ENCODE results near the gene EHD1.

Gene EHD1

DNA sequence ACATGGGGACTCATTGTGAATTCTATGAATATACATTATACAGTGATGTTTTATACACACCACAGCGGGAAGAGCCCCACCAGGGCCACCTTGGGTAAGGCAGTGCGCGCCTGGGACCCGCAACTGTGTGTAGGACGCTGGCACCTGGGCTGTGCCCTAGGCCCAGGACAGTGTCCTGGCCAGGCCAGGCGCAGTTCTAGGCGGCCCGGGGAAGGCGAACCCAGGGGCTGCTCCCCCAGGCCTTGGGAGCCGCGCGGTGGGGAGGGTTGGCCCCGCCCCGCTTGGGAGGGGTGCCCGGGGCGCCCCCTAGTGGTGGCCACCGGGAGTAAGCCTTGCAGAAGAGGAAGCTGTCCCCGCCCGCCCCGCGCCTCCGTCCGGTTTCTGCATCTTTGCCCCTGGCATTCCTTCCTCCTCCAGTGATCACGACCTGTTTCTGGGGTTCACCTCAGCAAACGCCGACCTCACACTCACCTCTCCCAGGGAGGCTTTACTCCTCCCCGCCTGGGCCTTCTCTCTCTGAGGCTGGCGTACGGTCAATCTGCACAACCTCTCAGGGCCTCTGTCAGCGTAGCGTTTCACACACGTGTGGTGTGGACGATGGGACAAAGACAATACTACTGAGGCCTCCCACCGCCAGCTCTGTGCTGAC, 9.5 kb upstream of the EHD1 start:
- peak overlapping the region; percentile 40 for H3K27ac ChIP-seq
- TF ChIP-seq ZFX (IDR thresholded peaks at IDR 0.05; ENCODE audit: borderline replicate concordance): no peak
- TF ChIP-seq, protein P1, sequence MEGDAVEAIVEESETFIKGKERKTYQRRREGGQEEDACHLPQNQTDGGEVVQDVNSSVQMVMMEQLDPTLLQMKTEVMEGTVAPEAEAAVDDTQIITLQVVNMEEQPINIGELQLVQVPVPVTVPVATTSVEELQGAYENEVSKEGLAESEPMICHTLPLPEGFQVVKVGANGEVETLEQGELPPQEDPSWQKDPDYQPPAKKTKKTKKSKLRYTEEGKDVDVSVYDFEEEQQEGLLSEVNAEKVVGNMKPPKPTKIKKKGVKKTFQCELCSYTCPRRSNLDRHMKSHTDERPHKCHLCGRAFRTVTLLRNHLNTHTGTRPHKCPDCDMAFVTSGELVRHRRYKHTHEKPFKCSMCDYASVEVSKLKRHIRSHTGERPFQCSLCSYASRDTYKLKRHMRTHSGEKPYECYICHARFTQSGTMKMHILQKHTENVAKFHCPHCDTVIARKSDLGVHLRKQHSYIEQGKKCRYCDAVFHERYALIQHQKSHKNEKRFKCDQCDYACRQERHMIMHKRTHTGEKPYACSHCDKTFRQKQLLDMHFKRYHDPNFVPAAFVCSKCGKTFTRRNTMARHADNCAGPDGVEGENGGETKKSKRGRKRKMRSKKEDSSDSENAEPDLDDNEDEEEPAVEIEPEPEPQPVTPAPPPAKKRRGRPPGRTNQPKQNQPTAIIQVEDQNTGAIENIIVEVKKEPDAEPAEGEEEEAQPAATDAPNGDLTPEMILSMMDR (IDR thresholded peaks at IDR 0.05): peak; percentile 99

DNA sequence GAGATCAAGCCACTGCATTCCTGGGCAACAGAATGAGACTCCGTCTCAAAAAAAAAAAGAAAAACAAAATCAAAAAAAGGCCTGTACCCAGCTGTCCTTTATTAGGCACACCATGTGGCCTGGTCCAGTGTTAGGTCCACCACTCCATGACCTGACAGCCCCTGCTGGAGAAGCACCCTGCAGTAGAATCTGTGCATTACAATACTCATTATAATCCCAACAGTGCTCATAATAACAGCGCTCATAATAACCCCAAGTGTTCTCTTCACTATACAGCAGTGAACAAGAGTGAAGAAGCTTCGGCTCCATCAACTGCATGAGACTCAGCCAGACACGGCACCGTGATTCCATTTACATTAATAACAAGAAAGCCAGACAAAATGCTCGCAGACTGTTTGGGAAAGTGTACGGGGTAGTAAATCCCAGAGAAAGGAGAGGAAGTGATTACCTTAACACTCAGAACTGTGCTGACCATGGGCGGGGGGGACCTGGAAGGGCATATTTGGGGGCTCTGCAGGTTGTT, 8.9 kb upstream of the EHD1 start:
- H3K27ac ChIP-seq: peak overlapping the region; percentile 40

DNA sequence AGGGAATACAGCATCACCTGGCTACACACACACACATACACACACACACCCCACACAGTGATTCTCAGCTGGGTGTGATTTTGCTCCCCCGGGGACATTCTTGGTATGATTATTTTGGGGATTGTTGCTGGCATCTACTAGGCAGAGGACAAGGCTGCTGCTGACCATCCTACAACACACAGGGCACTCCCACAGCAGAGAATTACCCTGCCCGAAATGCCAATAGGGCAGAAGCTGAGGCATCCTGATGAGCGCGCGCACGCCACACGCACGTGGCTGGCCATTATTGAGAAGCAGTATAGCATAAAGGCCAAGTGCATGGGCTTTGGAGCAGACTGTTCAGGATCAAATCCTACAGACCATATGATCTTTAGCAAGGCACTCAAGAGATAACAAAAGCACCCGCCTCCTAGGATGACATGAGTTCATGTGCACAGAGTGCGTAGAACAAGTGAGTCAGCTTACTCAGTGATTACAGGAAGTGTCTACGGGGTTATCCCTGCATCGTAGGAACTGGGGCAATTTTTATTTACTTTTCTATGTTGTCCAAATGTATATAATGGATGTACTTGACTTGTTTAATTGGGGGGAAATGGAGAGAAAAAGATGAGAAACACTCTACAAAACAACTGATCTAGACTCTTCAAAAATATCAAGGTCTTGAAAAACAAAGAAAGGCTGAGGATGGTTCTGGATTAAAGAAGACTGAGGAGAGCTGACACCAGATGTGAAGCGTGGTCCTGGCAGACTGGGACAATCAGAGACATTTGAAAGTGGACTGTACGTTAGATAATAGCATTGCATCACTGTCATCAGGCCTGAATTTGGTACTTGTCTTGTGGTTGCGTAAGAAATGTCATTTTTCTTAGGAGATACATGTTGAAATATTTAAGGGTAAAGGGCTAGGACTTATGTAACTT, 7.2 kb upstream of the EHD1 start:
- H3K27ac ChIP-seq: no peak overlapping the region
- no peak for TF ChIP-seq ZFX (IDR thresholded peaks at IDR 0.05; ENCODE audit: borderline replicate concordance)
- TF ChIP-seq, protein P1 (IDR thresholded peaks at IDR 0.05): no peak

More for the DNA sequence above, 8.9 kb upstream of the EHD1 start:
- TF ChIP-seq ZFX (IDR thresholded peaks at IDR 0.05; ENCODE audit: borderline replicate concordance): no peak
- TF ChIP-seq, protein P1 (IDR thresholded peaks at IDR 0.05): no peak

DNA sequence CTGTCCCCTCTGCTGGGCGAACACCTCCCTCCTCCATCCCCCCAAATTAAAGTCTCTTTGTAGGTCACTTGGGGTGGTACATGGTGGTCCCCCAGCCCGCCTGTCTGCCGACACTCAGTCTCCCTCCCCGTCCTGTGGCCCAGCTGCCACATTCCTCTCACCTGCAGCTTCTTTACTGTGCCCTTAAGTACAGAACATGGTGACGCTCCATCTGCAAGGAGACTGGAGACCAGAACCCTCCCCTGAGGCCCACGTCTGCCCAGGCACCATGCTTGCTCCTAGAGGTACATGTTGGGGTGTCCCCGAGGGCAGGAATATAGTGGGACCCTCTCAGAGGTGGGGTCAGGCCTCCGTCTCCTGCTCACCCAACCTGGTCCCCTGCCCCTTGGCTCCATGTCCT, 5.6 kb upstream of the EHD1 start:
- H3K27ac ChIP-seq: no peak overlapping the region
- TF ChIP-seq ZFX (IDR thresholded peaks at IDR 0.05; ENCODE audit: borderline replicate concordance): no peak
- TF ChIP-seq, protein P1 (IDR thresholded peaks at IDR 0.05): no peak

DNA sequence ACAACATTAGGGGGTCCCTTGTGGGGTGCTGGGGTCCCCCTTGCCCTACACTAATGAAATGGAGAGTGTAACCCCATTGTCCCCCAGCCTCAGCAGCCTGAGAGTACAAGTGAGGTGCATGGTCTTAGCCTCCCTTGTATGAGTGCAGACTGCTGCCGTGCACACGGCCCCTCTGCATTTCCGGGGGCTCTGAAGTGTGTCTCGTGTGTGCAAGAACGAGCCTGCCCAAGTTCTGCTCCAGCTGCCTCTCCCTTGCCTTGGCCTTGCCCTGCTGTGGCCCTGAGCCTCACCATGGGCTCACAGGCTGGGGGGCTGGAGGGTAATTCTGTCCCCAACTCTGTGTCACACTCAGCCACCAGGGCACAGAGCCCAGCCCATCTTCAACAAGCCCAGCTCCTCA, 5.2 kb upstream of the EHD1 start:
- H3K27ac ChIP-seq: no peak overlapping the region
- TF ChIP-seq, protein P1 (IDR thresholded peaks at IDR 0.05): no peak
- TF ChIP-seq ZFX (IDR thresholded peaks at IDR 0.05; ENCODE audit: borderline replicate concordance): no peak

DNA sequence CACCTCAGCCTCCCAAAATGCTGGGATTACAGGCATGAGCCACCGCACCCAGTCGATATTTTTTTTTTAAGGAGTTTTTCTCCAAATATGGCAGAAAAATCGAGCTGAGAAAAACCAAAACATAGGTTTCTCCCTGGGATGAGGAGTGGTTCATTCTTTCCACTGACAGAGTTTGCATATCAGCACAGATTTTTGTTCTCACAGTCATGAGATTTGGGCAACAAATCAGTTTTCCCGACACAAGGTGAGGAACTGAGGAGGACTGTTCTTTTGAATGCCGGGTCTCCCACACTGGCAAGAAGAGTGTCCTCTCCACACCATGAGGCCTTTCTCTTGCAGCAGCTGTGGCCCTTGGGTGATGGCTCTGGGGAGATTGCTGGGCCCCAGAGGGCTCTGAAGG, 3.8 kb upstream of the EHD1 start:
- TF ChIP-seq, protein P1 (IDR thresholded peaks at IDR 0.05): no peak
- TF ChIP-seq ZFX (IDR thresholded peaks at IDR 0.05; ENCODE audit: borderline replicate concordance): no peak
- no peak overlapping the region for H3K27ac ChIP-seq

Data from 22Rv1 (cell line).